MM.1S (cell line): ENCODE results near the gene FN3K.

Source experiments
- EZH2 ChIP-seq: fragments of 300-600 bp; sonication (generic); optimal IDR thresholded peaks from 2 replicates; pipeline ENCODE3; 2017; ENCODE audit warnings: low read depth, mild to moderate bottlenecking, antibody characterized with exemption, low read length, mixed read lengths
- TF ChIP-seq, protein P1 (sequence below): fragments of 300-600 bp; sonication (generic); IDR thresholded peaks from 2 replicates; pipeline ENCODE4 v1.5.1; 2016; ENCODE audit warnings: antibody characterized with exemption, low read length, mixed read lengths

DNA sequence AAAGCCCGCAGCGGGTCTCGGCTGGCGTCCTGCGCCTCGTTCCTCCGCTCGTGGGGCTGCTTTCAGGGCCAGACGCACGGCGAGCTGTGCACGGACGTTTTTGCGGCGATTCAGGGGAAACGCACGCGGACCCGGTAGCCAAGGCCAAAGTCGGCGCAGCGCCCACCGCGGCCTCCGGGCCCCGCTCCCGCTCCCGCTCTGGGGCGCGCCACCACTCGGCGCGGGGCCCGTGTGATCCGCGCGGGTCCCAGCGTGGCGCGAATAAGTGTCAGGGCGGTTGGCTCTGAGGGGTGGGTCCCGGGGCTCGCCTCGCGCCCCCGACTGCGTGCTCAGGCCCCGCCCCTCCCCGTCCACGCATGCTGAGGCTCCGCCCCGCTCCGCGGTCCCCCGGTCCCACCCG lies 15.8 kb downstream of the FN3K start:
- TF ChIP-seq, protein P1, sequence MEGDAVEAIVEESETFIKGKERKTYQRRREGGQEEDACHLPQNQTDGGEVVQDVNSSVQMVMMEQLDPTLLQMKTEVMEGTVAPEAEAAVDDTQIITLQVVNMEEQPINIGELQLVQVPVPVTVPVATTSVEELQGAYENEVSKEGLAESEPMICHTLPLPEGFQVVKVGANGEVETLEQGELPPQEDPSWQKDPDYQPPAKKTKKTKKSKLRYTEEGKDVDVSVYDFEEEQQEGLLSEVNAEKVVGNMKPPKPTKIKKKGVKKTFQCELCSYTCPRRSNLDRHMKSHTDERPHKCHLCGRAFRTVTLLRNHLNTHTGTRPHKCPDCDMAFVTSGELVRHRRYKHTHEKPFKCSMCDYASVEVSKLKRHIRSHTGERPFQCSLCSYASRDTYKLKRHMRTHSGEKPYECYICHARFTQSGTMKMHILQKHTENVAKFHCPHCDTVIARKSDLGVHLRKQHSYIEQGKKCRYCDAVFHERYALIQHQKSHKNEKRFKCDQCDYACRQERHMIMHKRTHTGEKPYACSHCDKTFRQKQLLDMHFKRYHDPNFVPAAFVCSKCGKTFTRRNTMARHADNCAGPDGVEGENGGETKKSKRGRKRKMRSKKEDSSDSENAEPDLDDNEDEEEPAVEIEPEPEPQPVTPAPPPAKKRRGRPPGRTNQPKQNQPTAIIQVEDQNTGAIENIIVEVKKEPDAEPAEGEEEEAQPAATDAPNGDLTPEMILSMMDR, result no peak
- TF ChIP-seq EZH2, result no peak
